CMK (cell line): ENCODE data around the gene TP73.
A peak's percentile ranks its signal among the peaks of the same experiment; 100 is the strongest.
"Not testable (repeated sequence)": the region's sequence is repeated elsewhere in the genome, so short reads cannot be mapped to it uniquely, and the experiment has no call there.

Experiments
- DNase-seq: peaks from one replicate; pipeline ENCODE4 v3.0.0-alpha.2; 2010; ENCODE audit warnings: low read depth

Gene TP73

DNA sequence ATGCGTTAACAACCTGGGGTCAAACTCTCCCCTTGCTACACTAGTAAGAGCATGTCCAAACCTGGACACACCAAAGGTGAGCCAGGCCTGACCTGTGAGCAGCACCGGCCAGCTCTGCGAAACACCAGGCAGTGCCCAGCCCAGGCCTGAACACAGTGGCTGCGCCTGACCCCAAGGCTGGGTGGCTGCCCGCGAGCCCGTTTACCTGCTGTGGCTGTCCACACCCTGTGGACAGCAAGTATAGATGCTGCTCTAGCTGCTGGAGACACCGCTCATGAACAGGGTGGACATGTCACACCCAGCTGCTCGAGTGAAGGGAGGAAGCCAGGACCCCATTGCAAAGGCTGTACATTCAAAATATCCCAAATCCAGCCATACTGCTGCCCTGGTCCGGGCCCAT is 92.3 kb downstream of the TP73 start:
- DNase-seq: no peak

DNA sequence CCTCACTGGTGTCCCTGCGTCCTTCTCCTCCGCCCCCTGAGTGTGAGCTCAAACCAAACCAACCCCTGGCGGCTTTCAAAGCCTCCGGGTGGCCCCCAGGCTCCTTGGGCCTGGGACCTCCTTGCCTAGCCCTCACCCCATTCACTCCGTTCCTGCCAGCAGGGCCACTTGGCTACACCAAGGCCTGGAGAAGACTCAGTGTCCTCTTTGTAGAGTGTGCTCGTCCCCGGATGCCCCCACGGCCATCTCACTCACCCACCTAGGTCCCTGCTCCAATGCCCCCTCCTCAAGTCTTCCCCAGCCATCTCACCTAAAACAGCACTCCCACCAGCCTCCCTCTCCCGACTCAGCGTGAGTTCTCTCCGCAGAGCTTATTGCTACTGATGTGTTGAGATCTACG is 92.8 kb downstream of the TP73 start:
- DNase-seq: no peak

- DNase-seq: no peak
Observed at GRCh38 chr1:3745590-3746381, 93.5 kb downstream of the TP73 start.

- no peak for DNase-seq
Observed at GRCh38 chr1:3746389-3746829, 94.1 kb downstream of the TP73 start.

DNA sequence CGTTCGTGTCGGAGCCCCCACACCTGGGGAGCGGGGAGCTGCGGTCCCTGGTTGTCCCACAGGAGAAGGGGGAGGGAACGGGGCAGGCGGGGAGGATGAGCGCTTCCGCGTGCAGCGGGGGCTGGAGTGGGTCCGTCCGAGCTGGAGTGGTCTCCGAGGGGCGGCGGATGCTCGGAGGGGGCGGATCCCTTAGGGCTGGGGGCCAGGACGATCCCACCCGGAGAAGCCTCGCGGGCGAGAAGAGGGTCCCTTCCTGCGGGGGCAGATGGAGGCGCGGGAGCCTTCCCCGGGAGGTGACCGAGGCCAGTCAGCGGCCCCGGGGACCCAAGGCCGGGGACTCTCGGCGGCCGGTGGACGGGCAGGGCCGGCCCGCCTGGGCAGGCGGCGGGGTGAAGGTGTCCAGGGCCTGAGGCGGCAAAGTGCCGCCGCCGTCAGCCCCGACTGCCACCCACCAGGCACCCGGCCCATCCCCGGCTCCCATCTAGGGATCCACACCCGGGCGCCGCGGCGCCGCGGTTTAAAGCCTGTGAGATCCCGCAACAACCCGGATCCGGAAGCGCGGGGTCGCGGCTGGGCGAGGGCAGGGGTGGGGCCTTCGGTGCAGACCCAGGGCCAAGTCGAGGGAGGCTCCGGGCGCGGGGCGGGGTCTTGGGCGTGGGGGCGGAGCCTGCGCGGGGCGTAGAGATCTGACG is 94.7 kb downstream of the TP73 start:
- DNase-seq: peak; percentile 80

DNA sequence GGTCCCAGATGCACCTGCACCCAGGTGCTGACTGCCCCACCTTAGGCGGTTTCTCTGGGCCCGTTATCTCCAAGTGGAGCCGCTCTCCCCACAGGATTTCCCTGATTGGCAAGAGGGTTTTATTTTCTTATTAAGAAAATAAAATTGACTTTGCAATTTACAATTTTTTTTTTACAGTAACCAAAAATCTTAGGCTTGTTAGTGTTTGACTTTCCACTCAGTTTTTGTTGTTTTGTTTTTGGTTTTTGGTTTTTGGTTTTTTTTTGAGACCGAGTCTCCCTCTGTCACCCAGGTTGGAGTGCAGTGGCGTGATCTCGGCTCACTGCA is 95.2 kb downstream of the TP73 start:
- no peak for DNase-seq

- no peak for DNase-seq
Observed at GRCh38 chr1:3747903-3748302, 95.6 kb downstream of the TP73 start.

DNA sequence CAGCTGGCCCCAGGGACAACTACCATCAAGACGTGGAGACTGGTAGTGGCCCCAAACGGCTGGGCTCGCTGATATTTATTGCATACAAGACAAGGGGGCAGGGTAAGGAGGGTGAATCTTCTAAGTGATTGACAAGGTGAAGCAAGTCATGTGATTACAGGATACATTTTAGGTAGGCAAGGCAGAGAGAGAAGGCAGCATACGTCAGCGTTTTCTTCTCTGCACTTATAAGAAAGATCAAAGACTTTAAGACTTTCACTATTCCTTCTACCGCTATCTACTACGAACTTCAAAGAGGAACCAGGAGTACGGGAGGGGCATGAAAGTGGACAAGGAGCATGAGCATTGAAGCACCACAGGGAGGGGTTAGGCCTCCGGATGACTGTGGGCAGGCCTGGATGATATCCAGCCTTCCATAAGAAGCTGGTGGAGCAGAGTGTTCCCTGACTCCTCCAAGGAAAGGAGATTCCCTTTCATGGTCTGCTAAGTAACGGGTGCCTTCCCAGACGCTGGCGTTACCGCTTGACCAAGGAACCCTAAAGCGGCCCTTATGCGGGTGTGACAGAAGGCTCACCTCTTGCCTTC is 96.1 kb downstream of the TP73 start:
- not testable (repeated sequence) for DNase-seq

- no peak for DNase-seq
Observed at GRCh38 chr1:3749512-3749911, 97.2 kb downstream of the TP73 start.

GRCh38 chr1:3750741-3751140 is 98.4 kb downstream of the TP73 start:
- DNase-seq: no peak

DNA sequence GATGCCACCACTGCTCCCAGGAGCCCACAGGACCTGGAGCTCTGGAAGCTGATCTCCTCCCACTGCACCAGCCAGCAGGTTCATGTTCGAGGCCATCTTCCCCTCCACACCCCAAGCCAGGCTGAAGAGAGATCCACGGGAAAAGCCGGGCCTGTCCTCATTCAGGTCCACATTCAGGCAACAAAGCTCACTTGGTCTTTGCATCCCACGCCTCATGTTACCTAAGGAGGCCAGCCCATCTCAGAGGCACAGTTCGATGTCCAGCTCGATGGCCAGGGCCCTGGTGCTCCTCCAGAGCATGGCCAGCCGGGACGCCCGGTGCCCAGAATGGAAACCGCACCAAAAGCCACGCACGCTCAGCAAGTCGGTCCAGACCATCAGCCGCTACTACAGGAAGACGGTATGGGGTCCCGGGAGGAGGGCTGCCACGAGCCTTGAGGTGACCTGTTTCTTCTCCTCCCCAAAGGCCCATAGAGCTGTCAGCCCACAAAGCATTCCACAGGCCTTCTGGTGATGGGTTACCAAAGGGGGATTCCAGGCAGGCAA is 100.2 kb downstream of the TP73 start, which contains the start of gene CCDC27:
CCDC27 (plus strand) TSS at position 51 of the 546 bp plus-strand sequence; CDS start at position 83, 32 bp downstream.
- DNase-seq: no peak

DNA sequence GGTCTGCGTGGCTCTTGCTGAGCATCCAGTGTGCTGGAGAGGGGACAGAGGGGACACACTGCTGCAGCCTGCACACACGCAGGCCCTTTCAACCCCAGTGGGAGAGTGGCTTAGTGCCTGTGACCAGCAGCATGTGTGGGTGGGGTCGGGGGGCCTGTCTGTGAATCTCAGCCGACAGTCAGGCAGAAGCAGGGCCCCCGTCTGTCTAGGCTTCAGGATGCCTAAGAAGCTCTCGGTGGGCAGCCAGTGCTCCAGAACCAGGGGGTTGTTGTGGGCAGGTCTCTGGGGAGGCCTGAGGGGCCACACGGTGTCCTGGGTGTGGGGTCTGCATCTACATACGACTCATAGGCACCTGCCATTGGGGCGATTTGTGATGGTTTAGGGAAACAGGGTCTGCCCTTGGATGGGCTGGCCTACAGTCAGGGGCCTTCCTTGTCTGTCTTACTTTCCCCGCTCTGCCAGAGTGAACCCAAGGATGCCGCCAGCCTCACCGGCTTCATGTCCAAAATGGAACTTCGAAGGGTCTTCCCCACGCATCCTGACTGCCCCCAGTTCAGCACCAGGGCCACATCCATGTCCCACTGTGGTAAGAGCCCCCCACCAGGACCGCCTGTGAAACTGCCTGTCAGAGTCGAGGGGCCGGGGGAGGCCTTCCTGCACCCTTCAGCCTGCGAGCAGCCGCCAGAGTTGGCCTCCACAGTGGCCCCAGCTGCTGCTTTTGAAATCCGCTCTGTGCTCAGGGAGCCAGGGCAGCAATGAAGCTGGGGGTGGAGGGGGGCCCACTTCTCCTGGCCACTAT is 101.5 kb downstream of the TP73 start:
- DNase-seq: no peak

DNA sequence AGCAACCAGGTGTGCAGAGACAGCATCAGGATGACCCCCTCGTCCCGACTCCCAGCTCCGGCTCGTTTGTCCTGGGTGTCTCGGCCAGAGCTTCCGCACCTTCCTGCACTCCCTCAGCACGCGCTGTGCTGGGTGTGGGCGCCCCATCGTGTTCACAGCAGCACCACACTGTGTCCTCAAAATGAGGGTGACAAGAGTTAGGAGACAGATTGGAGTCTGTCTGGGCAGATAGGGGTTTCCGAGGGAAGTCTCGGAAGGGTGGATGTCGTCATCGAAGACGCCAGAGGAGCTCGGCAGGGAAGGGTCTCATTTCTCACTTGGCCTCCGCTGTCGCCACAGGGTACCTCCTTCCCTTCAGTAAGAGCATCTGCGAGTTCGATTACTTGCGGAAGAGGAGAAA is 104.1 kb downstream of the TP73 start:
- DNase-seq: no peak

- no peak for DNase-seq
Observed at GRCh38 chr1:3759164-3759563, 106.8 kb downstream of the TP73 start.

DNA sequence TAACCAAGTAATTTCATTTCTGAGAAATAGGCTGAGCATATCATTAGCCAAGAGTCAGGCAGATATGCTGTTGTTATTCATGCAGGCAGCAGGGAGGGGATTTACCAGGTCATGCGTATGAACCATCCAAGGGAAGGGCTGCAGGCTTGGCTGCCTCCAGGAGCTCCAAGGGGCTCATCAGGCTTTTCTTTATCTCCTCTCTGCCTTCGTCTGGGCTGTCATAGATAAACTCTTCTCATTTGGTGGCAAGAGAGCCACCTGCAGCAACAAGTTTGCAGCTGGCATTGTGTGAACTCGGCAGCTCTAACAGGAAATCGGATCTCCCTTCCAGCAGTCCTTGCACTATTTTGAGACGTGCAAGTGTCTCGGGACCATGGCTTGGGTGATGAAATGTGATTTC is 107.5 kb downstream of the TP73 start:
- no peak for DNase-seq

- no peak for DNase-seq
Observed at GRCh38 chr1:3761296-3762010, 109.1 kb downstream of the TP73 start.

DNA sequence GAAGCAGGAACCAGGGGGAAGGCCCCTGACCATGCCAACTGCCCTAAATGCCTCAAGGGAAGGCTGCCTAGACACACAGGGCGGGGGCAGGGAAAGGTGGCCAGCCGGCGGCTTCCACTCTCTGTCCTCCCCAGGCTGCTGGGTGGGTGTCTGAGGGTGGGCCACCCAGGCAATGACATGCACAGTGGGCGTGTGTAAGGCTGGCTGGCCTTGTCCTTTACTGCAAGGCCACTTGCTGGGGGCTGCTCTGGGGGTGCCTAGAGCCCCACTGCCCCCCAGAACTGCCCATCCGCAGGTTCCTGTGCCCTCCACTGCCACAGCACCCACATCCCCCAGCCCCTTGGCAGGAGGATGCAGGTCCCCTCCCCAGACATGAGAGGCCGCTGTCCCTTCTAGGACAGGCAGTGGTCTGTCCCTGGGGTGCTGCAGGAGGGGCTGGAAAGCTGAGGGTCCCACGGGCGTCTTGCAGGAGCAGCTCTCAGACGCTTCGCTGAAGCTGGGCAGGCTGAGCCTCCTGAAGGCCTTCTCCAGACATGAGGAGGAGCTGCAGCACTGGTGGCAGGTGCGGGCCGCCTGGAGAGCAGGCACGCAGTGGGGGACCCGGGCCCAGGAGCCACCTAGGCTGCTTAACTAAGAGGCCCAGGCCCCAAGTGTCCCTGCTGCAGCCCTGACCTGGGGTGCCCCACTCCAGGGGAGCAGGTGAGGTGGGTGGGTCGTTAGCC is 110.0 kb downstream of the TP73 start:
- DNase-seq: no peak

- no peak for DNase-seq
Observed at GRCh38 chr1:3762873-3763228, 110.5 kb downstream of the TP73 start.

DNA sequence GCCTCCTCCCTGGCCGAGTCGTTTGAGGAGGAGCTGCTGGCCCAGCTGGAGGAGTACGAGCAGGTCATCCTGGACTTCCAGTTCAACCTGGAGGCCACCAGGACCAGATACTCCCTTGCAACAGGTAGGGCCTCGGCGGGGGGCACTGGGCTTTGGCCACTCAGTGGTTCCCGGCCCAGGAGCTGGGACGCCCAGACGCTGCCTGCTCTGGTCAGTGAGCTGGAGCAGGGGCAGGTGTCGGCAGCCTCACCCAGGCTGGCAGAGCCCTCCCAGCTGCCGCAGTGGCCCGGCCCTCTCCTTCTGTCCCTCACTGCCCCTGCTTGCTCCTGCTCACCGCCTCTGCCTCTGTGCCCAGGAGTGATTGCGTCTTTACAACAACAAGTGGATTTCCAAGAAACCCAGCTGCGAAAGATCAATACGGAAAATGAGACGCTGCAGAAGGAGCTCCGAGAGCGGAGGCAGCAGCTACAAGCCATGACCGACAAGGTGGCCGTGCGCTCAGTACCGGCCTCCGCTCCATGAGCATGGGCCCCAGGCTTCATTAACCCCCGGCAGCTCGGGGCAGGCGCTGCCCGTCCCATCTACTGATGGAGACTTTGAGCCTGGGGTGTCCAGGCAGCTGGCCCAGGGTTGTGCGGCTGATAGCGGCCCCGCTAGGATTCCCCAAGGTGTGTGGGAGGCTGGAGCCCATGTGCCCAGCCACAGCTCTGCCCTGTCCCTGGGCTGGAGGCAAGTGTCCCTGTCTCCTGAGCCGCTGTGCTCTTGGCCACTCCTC is 111.2 kb downstream of the TP73 start:
- DNase-seq: no peak

DNA sequence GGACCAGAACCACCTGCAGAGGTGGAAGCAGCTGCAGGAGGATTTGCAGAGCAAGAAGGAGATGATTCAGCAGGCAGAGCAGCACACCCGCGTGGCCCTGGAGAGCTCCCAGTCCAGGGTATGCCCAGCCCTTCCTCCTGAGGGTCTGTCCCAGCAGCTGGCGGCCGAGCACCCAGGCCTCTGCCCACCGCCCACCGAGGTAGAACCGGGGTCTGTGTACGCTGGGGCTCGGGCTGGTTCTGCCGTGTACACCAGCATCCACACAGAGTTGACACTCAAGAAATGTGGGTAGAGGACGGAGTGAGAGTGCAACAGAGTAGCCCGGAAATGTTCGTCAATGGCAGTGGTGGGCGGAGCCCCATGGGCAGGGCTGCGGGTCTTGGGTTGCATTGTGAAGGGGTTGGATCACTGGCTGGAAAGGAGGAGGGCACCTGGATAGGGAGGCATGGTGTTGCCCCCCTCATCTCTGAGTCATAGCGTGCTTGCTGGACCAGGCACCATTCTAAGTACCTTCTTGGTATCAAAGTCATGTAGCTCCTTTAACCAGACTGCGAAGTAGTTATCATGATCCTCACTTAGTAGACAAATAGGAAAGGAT is 115.1 kb downstream of the TP73 start:
- no peak for DNase-seq
